ENCODE measurements around the gene CERS6.

The CERS6 gene

DNA sequence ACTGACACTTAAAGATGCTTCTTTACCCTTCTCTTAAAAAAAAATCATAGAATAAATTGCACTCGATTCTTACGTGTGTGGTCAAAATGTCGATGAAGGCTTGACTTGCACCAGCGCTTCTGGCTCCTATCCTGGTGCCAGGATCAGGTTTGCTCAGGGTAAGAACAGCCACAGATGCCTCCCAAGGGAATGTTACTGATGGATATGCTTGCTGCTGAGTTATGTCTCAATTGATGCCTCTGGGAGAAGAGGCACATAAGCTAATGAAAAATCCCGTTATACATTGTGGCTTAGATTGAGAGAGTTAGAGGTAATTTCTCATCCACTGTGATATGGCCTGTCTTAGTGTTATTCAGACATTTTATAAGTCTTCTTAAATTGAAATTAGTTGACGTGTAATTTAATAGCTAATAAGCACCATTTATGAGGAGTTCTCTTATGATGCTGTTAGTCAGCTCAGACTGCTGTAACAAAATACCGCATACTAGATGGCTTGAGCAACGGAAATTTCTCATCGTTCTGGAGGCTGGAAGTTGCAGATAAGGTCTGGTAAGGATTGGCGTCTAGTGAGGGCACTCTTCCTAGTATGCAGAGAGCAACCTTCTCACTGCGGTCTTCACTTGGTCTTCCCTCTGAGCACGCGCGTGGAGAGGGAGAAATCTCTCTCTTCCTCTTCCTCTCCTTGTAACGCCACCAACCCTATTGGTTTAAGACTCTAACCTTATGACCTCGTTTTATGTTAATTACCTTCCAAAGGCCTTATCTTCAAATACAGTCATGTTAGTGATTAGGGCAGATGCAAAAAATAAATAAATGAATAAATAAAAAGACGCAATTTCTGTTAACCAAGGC, 229.8 kb downstream of the CERS6 start:
- Histone ChIP-seq H3K27ac (replicated peaks; ENCODE audit: low read length) (no peak overlapping the region), H3K4me3 (ENCODE audit: low read length in 2 of 2) (no peak overlapping the region)
- no peak for DNase-seq (ENCODE audit: low spot score)

DNA sequence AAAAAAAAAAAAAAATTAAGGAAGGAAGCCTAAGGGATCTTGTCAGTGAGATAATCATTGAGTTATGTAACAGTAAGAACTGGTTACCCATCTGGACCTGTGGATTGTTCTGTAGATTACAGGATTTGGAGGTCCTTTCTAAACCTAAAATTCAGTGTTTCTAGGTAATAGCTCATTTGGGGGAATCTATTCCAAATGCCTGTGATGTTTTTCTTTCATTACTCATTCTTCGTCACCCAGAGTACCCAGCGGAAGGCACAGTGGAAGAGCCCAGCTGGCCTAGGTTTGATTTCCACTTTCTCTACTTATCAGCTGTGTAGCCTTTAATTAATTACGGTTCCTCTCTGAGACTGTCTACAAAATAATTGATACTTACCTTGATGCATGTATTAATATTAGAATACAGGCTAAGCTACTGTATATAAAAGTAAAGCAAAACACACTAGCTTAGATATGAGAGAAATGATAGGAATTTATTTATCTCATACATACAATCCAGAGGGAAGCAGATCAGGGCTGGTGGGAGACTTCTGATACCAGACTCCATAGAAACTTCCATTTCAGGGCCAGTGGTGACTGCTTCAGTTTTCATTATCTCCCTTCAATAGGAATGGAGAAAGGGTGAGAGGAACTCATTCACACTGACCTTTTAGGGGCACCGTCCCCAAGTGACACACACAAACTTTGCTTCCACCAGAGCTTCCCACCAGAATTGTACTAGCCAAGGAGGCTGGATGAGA, 230.6 kb downstream of the CERS6 start:
- no peak overlapping the region for H3K4me3 ChIP-seq (ENCODE audit: low read length in 2 of 2)
- H4K8ac ChIP-seq (ENCODE audit: low read depth, low read length): no peak overlapping the region
- no CpG with 5 or more reads among the region's 4 CpGs for WGBS, 2 donors (ENCODE audit: extremely low coverage in 2 of 2, insufficient read length in 2 of 2, insufficient replicate concordance in 1 of 2)

More for the DNA sequence above, 229.8 kb downstream of the CERS6 start:
- no peak overlapping the region for H2BK15ac ChIP-seq (ENCODE audit: low read length)
- no peak overlapping the region for H2BK12ac ChIP-seq (ENCODE audit: low read length)
- no peak overlapping the region for H3K4me2 ChIP-seq (ENCODE audit: insufficient read depth, low read length, poor library complexity, severe bottlenecking)
- no peak overlapping the region for H3K4ac ChIP-seq (ENCODE audit: low read length)
- no CpG with 5 or more reads among the region's 17 CpGs for WGBS, 2 donors (ENCODE audit: extremely low coverage in 2 of 2, insufficient read length in 2 of 2, insufficient replicate concordance in 1 of 2)
- no peaks in the 10 kb centered on the region for H3K79me1 ChIP-seq (ENCODE audit: low read depth, low read length)
- H2BK120ac ChIP-seq (ENCODE audit: low read depth, low read length): no peak overlapping the region
- H3K18ac ChIP-seq (ENCODE audit: low read length): no peak overlapping the region
- H3K23ac ChIP-seq (ENCODE audit: low read depth, low read length, poor library complexity): no peak overlapping the region
- H3K14ac ChIP-seq (ENCODE audit: low read length): no peak overlapping the region
- H3K4me1 ChIP-seq (ENCODE audit: control insufficient read depth in 2 of 2, insufficient read depth in 1 of 2, low read depth in 1 of 2, low read length in 2 of 2): peaks cover 5 to 9% of the 10 kb centered on the region in 2 donors
- no peaks in the 10 kb centered on the region for H3K9me3 ChIP-seq (replicated peaks in 1 of 2; ENCODE audit: control insufficient read depth in 2 of 2, insufficient read depth in 1 of 2, low read depth in 1 of 2, low read length in 2 of 2)
- no peak overlapping the region for H4K8ac ChIP-seq (ENCODE audit: low read depth, low read length)
- H4K91ac ChIP-seq (ENCODE audit: low read depth, low read length, poor library complexity): no peak overlapping the region
- H3K27me3 ChIP-seq (ENCODE audit: control insufficient read depth in 3 of 3, insufficient read depth in 3 of 3, low read depth in 1 of 3, low read length in 3 of 3): no peaks in the 10 kb centered on the region
- H3K9ac ChIP-seq (ENCODE audit: low read depth, low read length, poor library complexity): no peak overlapping the region
- no peak overlapping the region for H2AFZ ChIP-seq (ENCODE audit: low read length)
- H3K36me3 ChIP-seq (replicated peaks in 1 of 2; ENCODE audit: control insufficient read depth in 2 of 2, insufficient read depth in 2 of 2, low read length in 2 of 2): no peaks in the 10 kb centered on the region
- no peak overlapping the region for H2BK5ac ChIP-seq (ENCODE audit: low read length)
- no peak overlapping the region for H2AK5ac ChIP-seq (ENCODE audit: low read depth, low read length)

DNA sequence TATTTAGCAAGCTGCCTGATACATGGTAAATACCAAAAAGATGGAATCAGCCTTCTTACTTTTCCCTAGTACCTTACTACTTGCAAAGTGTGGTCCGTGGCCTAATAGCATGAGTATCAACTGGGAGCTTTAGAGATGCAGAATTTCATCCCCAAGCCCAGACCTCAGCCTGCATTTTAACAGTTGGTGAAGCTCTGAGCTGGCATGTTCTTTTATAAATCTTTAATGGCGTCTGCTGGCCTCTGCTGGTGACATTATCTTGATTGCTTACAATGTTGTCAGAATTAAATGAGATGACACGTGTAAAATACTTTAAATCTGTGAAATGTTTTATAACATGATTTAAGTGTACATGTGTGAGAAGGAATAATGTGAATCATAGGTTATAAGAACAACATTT, 231.2 kb downstream of the CERS6 start:
- H3K36me3 ChIP-seq (replicated peaks in 1 of 2; ENCODE audit: control insufficient read depth in 2 of 2, insufficient read depth in 2 of 2, low read length in 2 of 2): peaks cover 2 to 13% of the 10 kb centered on the region in 2 donors
- H2BK12ac ChIP-seq (ENCODE audit: low read length): no peak overlapping the region
- no peak overlapping the region for H2AK5ac ChIP-seq (ENCODE audit: low read depth, low read length)
- H3K18ac ChIP-seq (ENCODE audit: low read length): no peak overlapping the region
- no peak overlapping the region for H3K4ac ChIP-seq (ENCODE audit: low read length)
- no peak overlapping the region for H2BK120ac ChIP-seq (ENCODE audit: low read depth, low read length)
- H3K9me3 ChIP-seq (replicated peaks in 1 of 2; ENCODE audit: control insufficient read depth in 2 of 2, insufficient read depth in 1 of 2, low read depth in 1 of 2, low read length in 2 of 2): no peaks in the 10 kb centered on the region
- H3K4me2 ChIP-seq (ENCODE audit: insufficient read depth, low read length, poor library complexity, severe bottlenecking): no peak overlapping the region
- peaks cover 5 to 9% of the 10 kb centered on the region in 2 donors for H3K4me1 ChIP-seq (ENCODE audit: control insufficient read depth in 2 of 2, insufficient read depth in 1 of 2, low read depth in 1 of 2, low read length in 2 of 2)
- no peak overlapping the region for H3K23ac ChIP-seq (ENCODE audit: low read depth, low read length, poor library complexity)
- no peak overlapping the region for H3K4me3 ChIP-seq (ENCODE audit: low read length in 2 of 2)
- no peak overlapping the region for H2BK15ac ChIP-seq (ENCODE audit: low read length)
- no peak overlapping the region for H2AFZ ChIP-seq (ENCODE audit: low read length)
- H3K27me3 ChIP-seq (ENCODE audit: control insufficient read depth in 3 of 3, insufficient read depth in 3 of 3, low read depth in 1 of 3, low read length in 3 of 3): no peaks in the 10 kb centered on the region
- no peak overlapping the region for H3K27ac ChIP-seq (replicated peaks; ENCODE audit: low read length)
- no peak overlapping the region for H4K91ac ChIP-seq (ENCODE audit: low read depth, low read length, poor library complexity)
- no peak overlapping the region for H4K8ac ChIP-seq (ENCODE audit: low read depth, low read length)
- no CpG with 5 or more reads among the region's 3 CpGs for WGBS, 2 donors (ENCODE audit: extremely low coverage in 2 of 2, insufficient read length in 2 of 2, insufficient replicate concordance in 1 of 2)
- no peak overlapping the region for H3K9ac ChIP-seq (ENCODE audit: low read depth, low read length, poor library complexity)
- no peaks in the 10 kb centered on the region for H3K79me1 ChIP-seq (ENCODE audit: low read depth, low read length)
- no peak overlapping the region for H3K14ac ChIP-seq (ENCODE audit: low read length)
- DNase-seq (ENCODE audit: low spot score): no peak
- no peak overlapping the region for H2BK5ac ChIP-seq (ENCODE audit: low read length)

More for the DNA sequence above, 230.6 kb downstream of the CERS6 start:
- Histone ChIP-seq H2BK12ac (ENCODE audit: low read length) (no peak overlapping the region), H3K23ac (ENCODE audit: low read depth, low read length, poor library complexity) (no peak overlapping the region), H3K14ac (ENCODE audit: low read length) (no peak overlapping the region), H3K4me1 (ENCODE audit: control insufficient read depth in 2 of 2, insufficient read depth in 1 of 2, low read depth in 1 of 2, low read length in 2 of 2) (peaks cover 5 to 9% of the 10 kb centered on the region in 2 donors), H3K18ac (ENCODE audit: low read length) (no peak overlapping the region), H3K27ac (replicated peaks; ENCODE audit: low read length) (no peak overlapping the region), H3K4ac (ENCODE audit: low read length) (no peak overlapping the region), H2AK5ac (ENCODE audit: low read depth, low read length) (no peak overlapping the region), H2BK15ac (ENCODE audit: low read length) (no peak overlapping the region), H4K91ac (ENCODE audit: low read depth, low read length, poor library complexity) (no peak overlapping the region), H3K9ac (ENCODE audit: low read depth, low read length, poor library complexity) (no peak overlapping the region), H3K9me3 (replicated peaks in 1 of 2; ENCODE audit: control insufficient read depth in 2 of 2, insufficient read depth in 1 of 2, low read depth in 1 of 2, low read length in 2 of 2) (no peaks in the 10 kb centered on the region), H3K79me1 (ENCODE audit: low read depth, low read length) (no peaks in the 10 kb centered on the region), H2AFZ (ENCODE audit: low read length) (no peak overlapping the region), H2BK5ac (ENCODE audit: low read length) (no peak overlapping the region), H3K27me3 (ENCODE audit: control insufficient read depth in 3 of 3, insufficient read depth in 3 of 3, low read depth in 1 of 3, low read length in 3 of 3) (no peaks in the 10 kb centered on the region), H3K36me3 (replicated peaks in 1 of 2; ENCODE audit: control insufficient read depth in 2 of 2, insufficient read depth in 2 of 2, low read length in 2 of 2) (peaks cover 2 to 7% of the 10 kb centered on the region in 2 donors), H3K4me2 (ENCODE audit: insufficient read depth, low read length, poor library complexity, severe bottlenecking) (no peak overlapping the region), H2BK120ac (ENCODE audit: low read depth, low read length) (no peak overlapping the region)
- DNase-seq (ENCODE audit: low spot score): no peak

DNA sequence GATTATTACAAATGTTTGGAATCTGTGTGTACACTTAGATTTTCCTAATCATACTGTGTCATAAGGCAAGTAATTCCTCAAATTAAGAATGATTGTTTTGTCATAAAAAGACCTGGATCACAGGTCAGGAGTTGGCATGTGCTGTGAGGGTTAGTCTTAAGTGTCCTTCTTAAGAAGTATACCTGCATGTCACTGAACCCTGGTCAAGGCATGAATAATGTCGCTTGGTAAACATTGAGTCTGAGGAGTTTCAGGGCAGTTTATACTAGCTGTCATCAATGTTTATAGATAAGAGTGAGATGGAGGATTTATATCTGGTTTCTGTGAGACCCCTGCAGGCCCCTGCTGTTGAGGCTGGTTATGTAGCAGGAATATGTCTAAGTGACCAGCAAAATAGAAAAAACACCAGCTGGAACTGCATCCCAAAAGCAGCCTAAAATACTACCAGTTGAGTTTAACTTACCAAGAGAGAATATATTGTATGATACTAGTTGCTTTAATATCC, 234.4 kb downstream of the CERS6 start:
- H3K18ac ChIP-seq (ENCODE audit: low read length): no peak overlapping the region
- no peak overlapping the region for H4K91ac ChIP-seq (ENCODE audit: low read depth, low read length, poor library complexity)
- H2BK15ac ChIP-seq (ENCODE audit: low read length): no peak overlapping the region
- no peak for DNase-seq (ENCODE audit: low spot score)
- no peak overlapping the region for H4K8ac ChIP-seq (ENCODE audit: low read depth, low read length)
- no peak overlapping the region for H3K9ac ChIP-seq (ENCODE audit: low read depth, low read length, poor library complexity)
- no peaks in the 10 kb centered on the region for H3K27me3 ChIP-seq (ENCODE audit: control insufficient read depth in 3 of 3, insufficient read depth in 3 of 3, low read depth in 1 of 3, low read length in 3 of 3)
- H2BK120ac ChIP-seq (ENCODE audit: low read depth, low read length): no peak overlapping the region
- no peak overlapping the region for H3K14ac ChIP-seq (ENCODE audit: low read length)
- no peak overlapping the region for H2BK5ac ChIP-seq (ENCODE audit: low read length)
- no peaks in the 10 kb centered on the region for H3K9me3 ChIP-seq (replicated peaks in 1 of 2; ENCODE audit: control insufficient read depth in 2 of 2, insufficient read depth in 1 of 2, low read depth in 1 of 2, low read length in 2 of 2)
- H3K79me1 ChIP-seq (ENCODE audit: low read depth, low read length): no peaks in the 10 kb centered on the region
- whole genome bisulfite sequencing, 2 donors (ENCODE audit: extremely low coverage in 2 of 2, insufficient read length in 2 of 2, insufficient replicate concordance in 1 of 2): no CpG with 5 or more reads among the region's 1 CpG
- no peak overlapping the region for H3K4ac ChIP-seq (ENCODE audit: low read length)
- no peak overlapping the region for H2AFZ ChIP-seq (ENCODE audit: low read length)
- no peak overlapping the region for H2AK5ac ChIP-seq (ENCODE audit: low read depth, low read length)
- H2BK12ac ChIP-seq (ENCODE audit: low read length): no peak overlapping the region
- no peak overlapping the region for H3K4me3 ChIP-seq (ENCODE audit: low read length in 2 of 2)
- peaks cover 5 to 6% of the 10 kb centered on the region in 2 donors for H3K4me1 ChIP-seq (ENCODE audit: control insufficient read depth in 2 of 2, insufficient read depth in 1 of 2, low read depth in 1 of 2, low read length in 2 of 2)
- no peak overlapping the region for H3K27ac ChIP-seq (replicated peaks; ENCODE audit: low read length)
- no peak overlapping the region for H3K4me2 ChIP-seq (ENCODE audit: insufficient read depth, low read length, poor library complexity, severe bottlenecking)
- peaks cover 2 to 16% of the 10 kb centered on the region in 2 donors for H3K36me3 ChIP-seq (replicated peaks in 1 of 2; ENCODE audit: control insufficient read depth in 2 of 2, insufficient read depth in 2 of 2, low read length in 2 of 2)
- H3K23ac ChIP-seq (ENCODE audit: low read depth, low read length, poor library complexity): no peak overlapping the region

All from neuronal stem cell (in vitro differentiated cells).